Ishikawa (cell line): ENCODE results near the gene C4orf50.

Experiments used
- CEBPB ChIP-seq: IDR thresholded peaks from 2 replicates; pipeline ENCODE4 v1.6.1; 2012
- CREB1 ChIP-seq: IDR thresholded peaks from 2 replicates; pipeline ENCODE4 v1.6.1; 2012; ENCODE audit warnings: low read depth
- EGR1 ChIP-seq: IDR thresholded peaks from 2 replicates; pipeline ENCODE4 v1.6.1; 2012
- EP300 ChIP-seq: IDR thresholded peaks from 2 replicates; pipeline ENCODE4 v1.6.1; 2012; ENCODE audit warnings: borderline replicate concordance
- FOXM1 ChIP-seq: IDR thresholded peaks from 2 replicates; pipeline ENCODE4 v1.6.1; 2012; ENCODE audit warnings: low read depth, borderline replicate concordance
- MAX ChIP-seq: IDR thresholded peaks from 2 replicates; pipeline ENCODE4 v1.6.1; 2012
- NFIC ChIP-seq: IDR thresholded peaks from 2 replicates; pipeline ENCODE4 v1.6.1; 2012
- RAD21 ChIP-seq: IDR thresholded peaks from 2 replicates; pipeline ENCODE4 v1.6.1; 2012; ENCODE audit warnings: low read depth
- REST ChIP-seq: IDR thresholded peaks from 2 replicates; pipeline ENCODE4 v1.6.1; 2012; ENCODE audit warnings: low read depth, mild to moderate bottlenecking
- TAF1 ChIP-seq: IDR thresholded peaks from 2 replicates; pipeline ENCODE4 v1.6.1; 2012; ENCODE audit warnings: low read depth, mild to moderate bottlenecking
- TCF12 ChIP-seq: IDR thresholded peaks from 2 replicates; pipeline ENCODE4 v1.6.1; 2012; ENCODE audit warnings: low read depth
- TEAD4 ChIP-seq: IDR thresholded peaks from 2 replicates; pipeline ENCODE4 v1.6.1; 2012
- YY1 ChIP-seq: IDR thresholded peaks from 2 replicates; pipeline ENCODE4 v1.6.1; 2012; ENCODE audit warnings: low read depth
- ZBTB7A ChIP-seq: IDR thresholded peaks from 2 replicates; pipeline ENCODE4 v1.6.1; 2012; ENCODE audit warnings: low read depth
- TF ChIP-seq, protein P1 (sequence below): IDR thresholded peaks from 2 replicates; pipeline ENCODE4 v1.6.1; 2012

Gene C4orf50

GRCh38 chr4:5974321-5974720 lies 43.9 kb downstream of the C4orf50 start:
- TF ChIP-seq RAD21 (no peak), TCF12 (no peak)

DNA sequence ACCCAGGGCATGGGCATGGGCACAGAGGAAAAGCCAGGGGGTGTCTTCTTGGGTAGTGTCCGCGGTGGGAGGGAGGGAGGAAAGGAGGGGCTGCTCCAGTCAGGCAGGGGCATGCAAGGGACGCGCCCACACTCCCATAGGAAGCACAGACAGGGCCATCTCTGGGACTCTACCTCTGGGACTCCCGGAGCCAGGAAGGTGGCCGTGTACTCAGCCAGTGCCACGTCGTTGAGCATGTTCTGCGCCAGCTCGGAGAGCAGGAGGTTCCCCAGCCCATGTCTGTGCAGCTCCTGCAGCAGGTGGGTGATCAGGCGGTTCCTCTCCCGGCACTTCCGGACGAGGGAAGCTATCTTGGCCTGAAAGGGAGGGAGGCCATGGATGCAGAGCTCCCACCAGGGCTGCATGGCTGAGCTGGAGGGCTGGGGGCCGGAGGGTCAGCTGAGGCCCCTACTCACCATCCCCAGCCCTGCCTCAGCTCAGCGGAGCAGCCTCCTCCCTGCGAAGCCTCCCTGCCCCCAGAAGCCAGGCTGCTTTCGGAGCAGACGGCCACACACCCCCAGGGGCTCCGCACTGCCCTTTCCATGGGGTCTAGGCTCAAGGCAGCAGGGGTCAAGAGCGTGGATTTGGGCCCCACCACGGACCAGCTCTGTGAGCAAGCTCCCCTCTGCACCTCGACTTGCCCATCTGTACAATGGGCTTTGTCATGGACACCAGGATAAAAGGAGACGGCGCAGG lies 44.6 kb downstream of the C4orf50 start:
- TF ChIP-seq TCF12 (no peak), RAD21 (no peak), MAX (no peak), TAF1 (no peak), FOXM1 (no peak), EP300 (no peak), ZBTB7A (no peak), NFIC (no peak), TEAD4 (no peak), REST (no peak), YY1 (no peak), CEBPB (no peak), EGR1 (no peak), CREB1 (no peak)
- TF ChIP-seq, protein P1, sequence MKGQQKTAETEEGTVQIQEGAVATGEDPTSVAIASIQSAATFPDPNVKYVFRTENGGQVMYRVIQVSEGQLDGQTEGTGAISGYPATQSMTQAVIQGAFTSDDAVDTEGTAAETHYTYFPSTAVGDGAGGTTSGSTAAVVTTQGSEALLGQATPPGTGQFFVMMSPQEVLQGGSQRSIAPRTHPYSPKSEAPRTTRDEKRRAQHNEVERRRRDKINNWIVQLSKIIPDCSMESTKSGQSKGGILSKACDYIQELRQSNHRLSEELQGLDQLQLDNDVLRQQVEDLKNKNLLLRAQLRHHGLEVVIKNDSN: no peak

- TF ChIP-seq TAF1: no peak
- no peak for TF ChIP-seq MAX
- TF ChIP-seq TEAD4: no peak
- TF ChIP-seq, protein P1: no peak
- TF ChIP-seq CREB1: no peak
- no peak for TF ChIP-seq ZBTB7A
- TF ChIP-seq CEBPB: no peak
- no peak for TF ChIP-seq NFIC
- no peak for TF ChIP-seq RAD21
- no peak for TF ChIP-seq FOXM1
- TF ChIP-seq YY1: no peak
- TF ChIP-seq EGR1: no peak
- no peak for TF ChIP-seq EP300
- no peak for TF ChIP-seq TCF12
- no peak for TF ChIP-seq REST
Measured at GRCh38 chr4:5973033-5973432, 45.2 kb downstream of the C4orf50 start.

DNA sequence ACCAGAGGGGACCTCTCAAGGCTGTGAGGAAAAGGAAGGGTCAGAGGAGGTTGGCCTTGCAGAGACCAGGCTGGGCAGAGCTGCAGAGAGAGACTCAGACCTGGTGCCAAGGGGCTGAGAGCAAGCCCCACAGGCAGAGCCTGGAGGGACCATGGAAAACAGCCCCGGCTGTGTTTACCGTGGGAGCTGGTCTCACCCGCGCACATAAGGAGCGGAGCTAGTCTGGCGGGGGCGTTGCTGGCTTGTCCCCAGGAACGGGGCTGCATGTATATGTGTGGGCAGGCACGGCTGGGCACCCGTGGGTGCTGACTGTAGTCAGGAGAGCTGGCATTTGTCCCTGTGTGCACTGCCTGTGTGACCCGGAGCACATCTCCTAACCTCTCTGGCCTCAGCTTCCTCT lies 45.7 kb downstream of the C4orf50 start:
- no peak for TF ChIP-seq REST
- TF ChIP-seq NFIC: no peak
- TF ChIP-seq RAD21: no peak
- TF ChIP-seq EGR1: no peak
- no peak for TF ChIP-seq FOXM1
- TF ChIP-seq, protein P1: no peak
